CD14-positive monocyte (primary cell): ENCODE data around the gene NUBP2. TPM values are rescaled to one million over a fixed set of nuclear protein-coding genes. Genes with fewer than 3 reads are reported as not detected.

ENCODE experiments used
- DNase-seq, 3 donors: peaks; one replicate each; pipeline ENCODE4 v3.0.0-alpha.2; 2011 to 2022
- H2AFZ ChIP-seq: 2 replicates; pipeline ENCODE4 v1.6.0; 2012; ENCODE audit warnings: mild to moderate bottlenecking, low read depth, low read length, inconsistent platforms; ENCODE audit not compliant: insufficient read depth, poor library complexity, severe bottlenecking
- H3K27ac ChIP-seq, 2 donors: 1 replicate in 1 of 2; 2 replicates in 1 of 2; pipeline ENCODE4 v1.5.1; 2012 to 2013; ENCODE audit warnings: low read length in 2 of 2, control low read depth in 1 of 2, inconsistent platforms in 1 of 2, low read depth in 1 of 2, mild to moderate bottlenecking in 1 of 2
- H3K27me3 ChIP-seq, 2 donors: one replicate each; pipeline versions ENCODE4 v1.6.0 to v1.6.1; 2011 to 2013; ENCODE audit warnings: low read length in 2 of 2; ENCODE audit not compliant: control insufficient read depth in 2 of 2, insufficient read depth in 2 of 2
- H3K36me3 ChIP-seq, 2 donors: replicated peaks in 1 of 2; 1 replicate in 1 of 2; 2 replicates in 1 of 2; pipeline versions ENCODE4 v1.5.1 to v1.6.1; 2012 to 2013; ENCODE audit warnings: low read length in 2 of 2, control low read depth in 1 of 2, inconsistent platforms in 1 of 2, mild to moderate bottlenecking in 1 of 2; ENCODE audit not compliant: insufficient read depth in 2 of 2, control insufficient read depth in 1 of 2
- H3K4me1 ChIP-seq, 2 donors: 1 replicate in 1 of 2; 2 replicates in 1 of 2; pipeline versions ENCODE4 v1.5.1 to v1.6.1; 2012 to 2013; ENCODE audit warnings: low read length in 2 of 2, control low read depth in 1 of 2, inconsistent platforms in 1 of 2, mild to moderate bottlenecking in 1 of 2, moderate library complexity in 1 of 2; ENCODE audit not compliant: insufficient read depth in 2 of 2, control insufficient read depth in 1 of 2
- H3K4me2 ChIP-seq: replicated peaks from 2 replicates; pipeline ENCODE3; 2012; ENCODE audit warnings: low read length, moderate library complexity, mild to moderate bottlenecking; ENCODE audit not compliant: poor library complexity, severe bottlenecking; ENCODE audit errors: extremely low read depth
- H3K4me3 ChIP-seq, 3 experiments: fragments of 200-600 bp in 1 of 3; sonication (generic) in 1 of 3; replicated peaks in 1 of 3; 1 replicate in 2 of 3; 2 replicates in 1 of 3; pipeline ENCODE4 v1.5.1; 2011 to 2013; ENCODE audit warnings: low read length in 3 of 3, mild to moderate bottlenecking in 3 of 3, control low read depth in 2 of 3, low read depth in 2 of 3, inconsistent platforms in 1 of 3, moderate library complexity in 1 of 3
- H3K79me2 ChIP-seq: 2 replicates; pipeline ENCODE4 v1.6.0; 2012; ENCODE audit warnings: mild to moderate bottlenecking, control low read depth, inconsistent platforms, low read length, moderate library complexity; ENCODE audit not compliant: insufficient read depth
- H3K9ac ChIP-seq: 2 replicates; pipeline ENCODE4 v1.6.0; 2017; ENCODE audit warnings: low read length, mild to moderate bottlenecking; ENCODE audit not compliant: insufficient read depth, poor library complexity, severe bottlenecking
- H3K9me3 ChIP-seq, 2 donors: replicated peaks in 1 of 2; 1 replicate in 1 of 2; 2 replicates in 1 of 2; pipeline versions ENCODE4 v1.5.1 to v1.6.1; 2012 to 2013; ENCODE audit warnings: low read length in 2 of 2, control low read depth in 1 of 2; ENCODE audit not compliant: control insufficient read depth in 1 of 2, insufficient read depth in 1 of 2
- H4K20me1 ChIP-seq: 2 replicates; pipeline ENCODE4 v1.6.0; 2012; ENCODE audit warnings: mild to moderate bottlenecking, low read length, control low read depth, moderate library complexity; ENCODE audit not compliant: insufficient read depth
- H3K27ac Mint-ChIP-seq, 7 donors: one replicate each; pipeline ENCODE4 v1.8.0; 2020; ENCODE audit warnings: mild to moderate bottlenecking in 7 of 7, mixed read lengths in 7 of 7, moderate library complexity in 6 of 7, inconsistent platforms in 2 of 7
- H3K27me3 Mint-ChIP-seq, 3 donors: one replicate each; pipeline ENCODE4 v1.8.0; 2021 to 2022; ENCODE audit warnings: low read depth in 3 of 3, mild to moderate bottlenecking in 3 of 3, mixed read lengths in 3 of 3, moderate library complexity in 3 of 3, inconsistent platforms in 1 of 3
- H3K36me3 Mint-ChIP-seq, 2 donors: one replicate each; pipeline ENCODE4 v1.8.0; 2020; ENCODE audit warnings: mixed read lengths in 2 of 2, inconsistent platforms in 1 of 2, mild to moderate bottlenecking in 1 of 2
- H3K4me1 Mint-ChIP-seq: one replicate; pipeline ENCODE4 v1.8.0; 2020; ENCODE audit warnings: mild to moderate bottlenecking, mixed read lengths
- H3K4me3 Mint-ChIP-seq, 2 donors: one replicate each; pipeline ENCODE4 v1.8.0; 2020; ENCODE audit warnings: mild to moderate bottlenecking in 2 of 2, mixed read lengths in 2 of 2, moderate library complexity in 1 of 2
- H3K9me3 Mint-ChIP-seq, 7 donors: one replicate each; pipeline ENCODE4 v1.8.0; 2020 to 2022; ENCODE audit warnings: mixed read lengths in 7 of 7, mild to moderate bottlenecking in 6 of 7, moderate library complexity in 6 of 7, inconsistent platforms in 2 of 7
- WGBS: methylation state at CpG from one replicate; pipeline ENCODE4 v1.1.5; 2013; ENCODE audit warnings: missing lambda C conversion rate; ENCODE audit not compliant: insufficient coverage; 5-methylcytosine and 5-hydroxymethylcytosine counted together
- intact Hi-C, 2 donors: fragments of 100-400 bp; cut with micrococcal nuclease; formaldehyde crosslinking; loops; one replicate each; pipeline versions ENCODE4 v1.15.0 to v1.15.1; 2023
- polyA plus RNA-seq, 3 donors: library from polyadenylated mRNA; depleted of rRNA in 1 of 3; unstranded in 2 of 3; stranded (reverse) in 1 of 3; fragments of 300-500 nt in 2 of 3; fragments of >200 nt in 1 of 3; fragmentation: Illumina TruSeq in 2 of 3; gene quantifications; 1 replicate in 2 of 3; 2 replicates in 1 of 3; pipeline ENCODE4 v1.2.3, GENCODE V29; 2012 to 2021
- TF ChIP-seq, protein P1 (sequence below): fragments of 200-600 bp; IDR thresholded peaks from one replicate; pipeline ENCODE4 v1.8.0; 2022; ENCODE audit warnings: antibody characterized with exemption, mild to moderate bottlenecking

Gene NUBP2
- polyA plus RNA-seq, 3 donors, result 34.4 to 69.5 (median 57.9) TPM

DNA sequence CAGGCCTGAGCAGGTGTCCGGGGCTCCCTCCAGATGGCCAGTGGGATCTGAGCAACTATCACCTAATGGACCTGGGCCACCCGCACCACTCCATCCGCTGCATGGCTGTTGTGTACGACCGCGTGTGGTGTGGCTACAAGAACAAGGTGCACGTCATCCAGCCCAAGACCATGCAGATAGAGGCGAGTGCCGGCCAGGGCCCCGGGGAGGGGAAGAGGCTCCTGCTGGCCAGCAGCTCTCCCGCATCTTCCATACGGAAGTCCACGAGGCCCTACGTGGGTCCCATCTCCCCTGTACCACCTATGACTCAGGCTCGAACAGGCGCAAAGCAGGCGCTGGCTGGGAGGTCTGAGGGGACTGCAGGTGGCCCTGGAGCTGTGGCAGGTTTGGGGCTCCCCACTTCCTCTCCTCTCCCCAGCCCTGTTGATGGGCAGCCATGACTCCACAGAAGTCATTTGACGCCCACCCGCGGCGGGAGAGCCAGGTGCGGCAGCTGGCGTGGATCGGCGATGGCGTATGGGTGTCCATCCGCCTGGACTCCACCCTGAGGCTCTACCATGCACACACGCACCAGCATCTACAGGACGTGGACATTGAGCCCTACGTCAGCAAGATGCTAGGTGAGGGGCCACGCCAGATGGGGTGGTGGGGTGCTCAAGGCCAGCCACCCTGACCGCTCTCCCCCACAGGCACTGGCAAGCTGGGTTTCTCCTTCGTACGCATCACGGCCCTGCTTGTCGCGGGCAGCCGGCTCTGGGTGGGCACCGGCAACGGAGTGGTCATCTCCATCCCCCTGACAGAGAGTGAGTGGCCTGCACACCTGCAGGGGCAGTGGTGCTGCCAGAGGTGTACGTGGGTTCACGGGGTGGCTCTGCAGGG lies 15.4 kb upstream of the NUBP2 start:
- H3K9me3 Mint-ChIP-seq, result peaks cover 0 to 2% (median 0%) of the 10 kb centered on the region in 7 donors
- peaks cover 16 to 21% of the 10 kb centered on the region in 2 donors for H3K4me1 ChIP-seq
- H3K27me3 Mint-ChIP-seq, result peaks cover 0 to 1% (median 0%) of the 10 kb centered on the region in 3 donors
- no peak overlapping the region for H3K4me2 ChIP-seq
- no peak overlapping the region for H2AFZ ChIP-seq
- no peak overlapping the region for H3K27ac ChIP-seq
- H3K79me2 ChIP-seq, result peaks cover 14% of the 10 kb centered on the region
- no peaks in the 10 kb centered on the region for H3K27me3 ChIP-seq
- DNase-seq, result no peak
- 96% methylated on average over 31 of the region's 42 CpGs for WGBS
- peaks cover 16% of the 10 kb centered on the region for H3K4me1 Mint-ChIP-seq
- peaks cover 32 to 57% of the 10 kb centered on the region in 2 donors for H3K36me3 Mint-ChIP-seq
- peaks cover 47% of the 10 kb centered on the region for H4K20me1 ChIP-seq
- intact Hi-C loops, result no loop called here
- peaks cover 66% of the 10 kb centered on the region in 2 donors for H3K36me3 ChIP-seq
- TF ChIP-seq, protein P1, sequence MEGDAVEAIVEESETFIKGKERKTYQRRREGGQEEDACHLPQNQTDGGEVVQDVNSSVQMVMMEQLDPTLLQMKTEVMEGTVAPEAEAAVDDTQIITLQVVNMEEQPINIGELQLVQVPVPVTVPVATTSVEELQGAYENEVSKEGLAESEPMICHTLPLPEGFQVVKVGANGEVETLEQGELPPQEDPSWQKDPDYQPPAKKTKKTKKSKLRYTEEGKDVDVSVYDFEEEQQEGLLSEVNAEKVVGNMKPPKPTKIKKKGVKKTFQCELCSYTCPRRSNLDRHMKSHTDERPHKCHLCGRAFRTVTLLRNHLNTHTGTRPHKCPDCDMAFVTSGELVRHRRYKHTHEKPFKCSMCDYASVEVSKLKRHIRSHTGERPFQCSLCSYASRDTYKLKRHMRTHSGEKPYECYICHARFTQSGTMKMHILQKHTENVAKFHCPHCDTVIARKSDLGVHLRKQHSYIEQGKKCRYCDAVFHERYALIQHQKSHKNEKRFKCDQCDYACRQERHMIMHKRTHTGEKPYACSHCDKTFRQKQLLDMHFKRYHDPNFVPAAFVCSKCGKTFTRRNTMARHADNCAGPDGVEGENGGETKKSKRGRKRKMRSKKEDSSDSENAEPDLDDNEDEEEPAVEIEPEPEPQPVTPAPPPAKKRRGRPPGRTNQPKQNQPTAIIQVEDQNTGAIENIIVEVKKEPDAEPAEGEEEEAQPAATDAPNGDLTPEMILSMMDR, result no peak
- no peaks in the 10 kb centered on the region for H3K9me3 ChIP-seq
- H3K4me3 Mint-ChIP-seq, result no peak overlapping the region
- H3K4me3 ChIP-seq, result no peak overlapping the region
- no peak overlapping the region for H3K9ac ChIP-seq
- no peak overlapping the region for H3K27ac Mint-ChIP-seq

DNA sequence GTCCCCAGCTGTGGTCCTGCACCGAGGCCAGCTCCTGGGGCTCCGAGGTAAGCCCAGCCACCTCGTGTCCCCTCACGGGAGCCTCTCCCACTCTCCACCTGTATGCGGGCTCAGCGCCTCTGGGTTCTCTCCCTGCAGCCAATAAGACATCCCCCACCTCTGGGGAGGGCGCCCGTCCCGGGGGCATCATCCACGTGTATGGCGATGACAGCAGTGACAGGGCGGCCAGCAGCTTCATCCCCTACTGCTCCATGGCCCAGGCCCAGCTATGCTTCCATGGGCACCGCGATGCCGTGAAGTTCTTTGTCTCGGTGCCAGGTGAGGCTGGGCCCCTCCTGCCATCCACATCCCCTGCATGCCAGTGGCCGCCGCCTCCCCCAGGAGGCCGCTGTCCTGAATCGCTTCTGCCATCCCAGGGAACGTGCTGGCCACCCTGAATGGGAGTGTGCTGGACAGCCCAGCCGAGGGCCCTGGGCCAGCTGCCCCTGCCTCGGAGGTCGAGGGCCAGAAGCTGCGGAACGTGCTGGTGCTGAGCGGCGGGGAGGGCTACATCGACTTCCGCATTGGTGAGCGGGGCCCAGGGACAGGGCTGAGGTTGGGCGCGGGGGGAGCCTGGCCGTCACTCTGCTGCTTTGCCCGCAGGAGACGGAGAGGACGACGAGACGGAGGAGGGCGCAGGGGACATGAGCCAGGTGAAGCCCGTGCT lies 14.5 kb upstream of the NUBP2 start:
- peaks cover 57% of the 10 kb centered on the region in 2 donors for H3K36me3 ChIP-seq
- peaks cover 49% of the 10 kb centered on the region for H4K20me1 ChIP-seq
- peaks cover 20% of the 10 kb centered on the region for H3K79me2 ChIP-seq
- no peak for DNase-seq
- H3K9me3 ChIP-seq, result no peaks in the 10 kb centered on the region
- Mint-ChIP-seq H3K9me3 (peaks cover 0 to 2% (median 0%) of the 10 kb centered on the region in 7 donors), H3K27me3 (peaks cover 0 to 1% (median 0%) of the 10 kb centered on the region in 3 donors), H3K4me1 (peaks cover 17% of the 10 kb centered on the region), H3K36me3 (peaks cover 29 to 50% of the 10 kb centered on the region in 2 donors), H3K27ac (no peak overlapping the region), H3K4me3 (no peak overlapping the region)
- no peak overlapping the region for H3K27ac ChIP-seq
- 94% methylated on average over 38 of the region's 41 CpGs for WGBS
- no peak overlapping the region for H3K4me2 ChIP-seq
- no peak overlapping the region for H3K9ac ChIP-seq
- H3K4me3 ChIP-seq, result no peak overlapping the region
- TF ChIP-seq, protein P1, result no peak
- H3K27me3 ChIP-seq, result no peaks in the 10 kb centered on the region
- H2AFZ ChIP-seq, result no peak overlapping the region
- intact Hi-C loops, result no loop called here
- peaks cover 18 to 25% of the 10 kb centered on the region in 2 donors for H3K4me1 ChIP-seq
